Measurements from ENCODE around the gene GTPBP2. TPM values are rescaled to one million over a fixed set of nuclear protein-coding genes. Genes with fewer than 3 reads are reported as not detected.
A peak's percentile ranks its signal among the peaks of the same experiment; 100 is the strongest.

GTPBP2 gene
- total and polyA plus RNA-seq, 10 of the 15 experiments (the other 5 are each of a cell fraction or from before 2014, with no cell fraction given) = 5.9 to 63.4 (median 39.8) TPM

DNA sequence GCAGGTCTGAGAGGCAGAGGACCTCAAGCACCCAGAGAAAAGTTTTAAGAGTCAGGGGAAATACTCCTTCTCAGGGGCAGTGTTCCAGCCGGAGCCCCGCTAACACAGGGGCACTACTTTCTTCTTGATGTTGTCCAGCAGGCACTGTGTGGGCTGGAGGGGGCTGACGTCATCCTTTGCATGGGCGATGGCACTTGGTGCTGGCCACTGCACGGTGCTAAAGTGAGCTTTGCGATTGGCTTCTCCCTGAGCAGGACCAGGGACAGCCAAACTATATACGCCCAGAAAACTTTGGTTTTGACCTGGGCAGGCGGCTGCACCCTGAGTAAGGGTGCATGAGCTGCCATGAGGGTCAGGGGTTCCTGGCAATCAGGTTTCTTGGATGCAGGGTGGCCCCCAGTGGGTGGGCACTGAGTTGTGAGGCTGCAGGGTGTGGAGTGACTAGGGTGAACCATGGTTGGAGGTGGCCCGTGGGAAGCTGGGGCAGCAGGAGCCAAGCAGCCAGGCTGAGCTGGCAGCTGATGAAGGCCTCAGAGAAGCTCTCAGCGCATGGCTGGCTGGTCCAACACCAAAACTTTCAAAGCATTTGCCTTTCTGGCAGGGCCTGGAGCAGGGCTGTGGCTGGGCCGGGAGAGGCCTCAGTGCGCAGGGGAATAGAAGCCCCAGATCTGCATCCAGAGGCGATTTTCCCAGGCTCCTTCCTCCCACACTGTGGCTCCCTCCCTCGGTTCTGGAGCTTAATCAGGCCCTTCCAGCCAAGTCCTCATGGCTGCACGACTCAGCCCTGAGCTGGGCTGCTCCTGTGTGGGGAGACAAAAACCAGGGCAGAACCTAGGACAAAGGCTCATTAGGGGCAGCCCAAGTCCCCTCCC lies 40.2 kb upstream of the GTPBP2 start:
- ChIA-PET POLR2A (interaction anchor here (1.2 to 1.5 kb wide), 2 partner anchors 19 to 22 kb away, joined by 3 read pairs; partner anchors contain the start of gene MRPS18A), SMC1A (ENCODE audit: uncharacterized antibody, unreplicated experiment) (interaction anchor here (1.0 to 2.6 kb wide), 6 partner anchors 23 to 105 kb away, joined by 3 to 12 read pairs (median 3); no protein-coding TSS in a partner anchor), CTCF (interaction anchor here (0.5 to 7.6 kb wide), 19 partner anchors 9 to 410 kb away, joined by 3 to 50 read pairs (median 6); partner anchors contain the start of genes VEGFA and XPO5), RAD21 (ENCODE audit: unreplicated experiment) (interaction anchor here (1.0 to 7.8 kb wide), 5 partner anchors 34 to 411 kb away, joined by 3 to 79 read pairs (median 5); partner anchors contain the start of gene VEGFA)
- BruUV-seq (replicated peaks) = no TSS peak
- 77% methylated on average over 15 of the region's 15 CpGs for WGBS (ENCODE audit: insufficient coverage, insufficient replicate concordance, low lambda C conversion rate, missing lambda C conversion rate)
- H3K27ac ChIP-seq (ENCODE audit: control insufficient read depth, insufficient read depth) = peak overlapping the region; percentile 69
- no peaks in the 10 kb centered on the region for H3K27me3 ChIP-seq (replicated peaks in 1 of 2; ENCODE audit: control insufficient read depth in 2 of 2, insufficient read depth in 2 of 2, low read length in 1 of 2)
- H3K36me3 ChIP-seq (ENCODE audit: control insufficient read depth in 2 of 2, insufficient read depth in 2 of 2, low read length in 1 of 2) = peaks cover 8 to 26% of the 10 kb centered on the region in 2 experiments
- H3K9me3 ChIP-seq (replicated peaks; ENCODE audit: control insufficient read depth, insufficient read depth, low read length) = no peaks in the 10 kb centered on the region
- H3K4me3 ChIP-seq = no peak overlapping the region
- H3K4me2 ChIP-seq (ENCODE audit: control insufficient read depth, insufficient read depth) = no peak overlapping the region
- DNase-seq (ENCODE audit: low read depth, low spot score) = no peak
- H2AFZ ChIP-seq (ENCODE audit: control insufficient read depth, low read depth, low read length) = no peak overlapping the region
- in situ Hi-C loops (cut with MboI) = loop anchor here (5.0 kb wide), 1 partner anchor 408 kb away; no protein-coding TSS in a partner anchor
- no peak overlapping the region for H3K9ac ChIP-seq (ENCODE audit: control insufficient read depth, insufficient read depth, low read length)
- no peak for ATAC-seq
- FAIRE-seq = no peak
- no peaks in the 10 kb centered on the region for H4K20me1 ChIP-seq (ENCODE audit: control insufficient read depth, insufficient read depth)
- peaks cover 34% of the 10 kb centered on the region for H3K4me1 ChIP-seq (ENCODE audit: control insufficient read depth, insufficient read depth, low read length)
- TF ChIP-seq, protein P1, sequence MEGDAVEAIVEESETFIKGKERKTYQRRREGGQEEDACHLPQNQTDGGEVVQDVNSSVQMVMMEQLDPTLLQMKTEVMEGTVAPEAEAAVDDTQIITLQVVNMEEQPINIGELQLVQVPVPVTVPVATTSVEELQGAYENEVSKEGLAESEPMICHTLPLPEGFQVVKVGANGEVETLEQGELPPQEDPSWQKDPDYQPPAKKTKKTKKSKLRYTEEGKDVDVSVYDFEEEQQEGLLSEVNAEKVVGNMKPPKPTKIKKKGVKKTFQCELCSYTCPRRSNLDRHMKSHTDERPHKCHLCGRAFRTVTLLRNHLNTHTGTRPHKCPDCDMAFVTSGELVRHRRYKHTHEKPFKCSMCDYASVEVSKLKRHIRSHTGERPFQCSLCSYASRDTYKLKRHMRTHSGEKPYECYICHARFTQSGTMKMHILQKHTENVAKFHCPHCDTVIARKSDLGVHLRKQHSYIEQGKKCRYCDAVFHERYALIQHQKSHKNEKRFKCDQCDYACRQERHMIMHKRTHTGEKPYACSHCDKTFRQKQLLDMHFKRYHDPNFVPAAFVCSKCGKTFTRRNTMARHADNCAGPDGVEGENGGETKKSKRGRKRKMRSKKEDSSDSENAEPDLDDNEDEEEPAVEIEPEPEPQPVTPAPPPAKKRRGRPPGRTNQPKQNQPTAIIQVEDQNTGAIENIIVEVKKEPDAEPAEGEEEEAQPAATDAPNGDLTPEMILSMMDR (IDR thresholded peaks at IDR 0.05 in 2 of 3, conservative IDR thresholded peaks at IDR 0.05 in 1 of 3; ENCODE audit: control insufficient read depth in 2 of 3, extremely low read depth in 1 of 3, insufficient read depth in 1 of 3, low read depth in 3 of 3, low read length in 3 of 3) = no peak
- TF ChIP-seq SMAD1 (IDR thresholded peaks at IDR 0.05; ENCODE audit: low read depth, partially characterized antibody) (no peak), POLR2A (IDR thresholded peaks at IDR 0.05; ENCODE audit: low read depth, low read length) (peak; percentile 34; the same call in 1 of the 2 replicates), TCF7 (IDR thresholded peaks at IDR 0.05; ENCODE audit: borderline replicate concordance) (no peak), ZNF217 (IDR thresholded peaks at IDR 0.05) (no peak)
- TF ChIP-seq, protein P2, sequence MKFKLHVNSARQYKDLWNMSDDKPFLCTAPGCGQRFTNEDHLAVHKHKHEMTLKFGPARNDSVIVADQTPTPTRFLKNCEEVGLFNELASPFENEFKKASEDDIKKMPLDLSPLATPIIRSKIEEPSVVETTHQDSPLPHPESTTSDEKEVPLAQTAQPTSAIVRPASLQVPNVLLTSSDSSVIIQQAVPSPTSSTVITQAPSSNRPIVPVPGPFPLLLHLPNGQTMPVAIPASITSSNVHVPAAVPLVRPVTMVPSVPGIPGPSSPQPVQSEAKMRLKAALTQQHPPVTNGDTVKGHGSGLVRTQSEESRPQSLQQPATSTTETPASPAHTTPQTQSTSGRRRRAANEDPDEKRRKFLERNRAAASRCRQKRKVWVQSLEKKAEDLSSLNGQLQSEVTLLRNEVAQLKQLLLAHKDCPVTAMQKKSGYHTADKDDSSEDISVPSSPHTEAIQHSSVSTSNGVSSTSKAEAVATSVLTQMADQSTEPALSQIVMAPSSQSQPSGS (IDR thresholded peaks at IDR 0.05; ENCODE audit: low read length) = no peak
- TF ChIP-seq, protein P3, sequence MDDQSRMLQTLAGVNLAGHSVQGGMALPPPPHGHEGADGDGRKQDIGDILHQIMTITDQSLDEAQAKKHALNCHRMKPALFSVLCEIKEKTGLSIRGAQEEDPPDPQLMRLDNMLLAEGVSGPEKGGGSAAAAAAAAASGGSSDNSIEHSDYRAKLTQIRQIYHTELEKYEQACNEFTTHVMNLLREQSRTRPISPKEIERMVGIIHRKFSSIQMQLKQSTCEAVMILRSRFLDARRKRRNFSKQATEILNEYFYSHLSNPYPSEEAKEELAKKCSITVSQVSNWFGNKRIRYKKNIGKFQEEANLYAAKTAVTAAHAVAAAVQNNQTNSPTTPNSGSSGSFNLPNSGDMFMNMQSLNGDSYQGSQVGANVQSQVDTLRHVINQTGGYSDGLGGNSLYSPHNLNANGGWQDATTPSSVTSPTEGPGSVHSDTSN (IDR thresholded peaks at IDR 0.05; ENCODE audit: insufficient replicate concordance, low read depth, low read length) = no peak
- intact Hi-C loops (cut with micrococcal nuclease; ENCODE audit: unreplicated experiment) = loop anchor here (5.0 kb wide), 1 partner anchor 333 kb away; no protein-coding TSS in a partner anchor
- H3K79me2 ChIP-seq (ENCODE audit: control insufficient read depth, insufficient read depth, low read length) = no peaks in the 10 kb centered on the region

Measured in GM12878 (cell line).